Measurements from ENCODE around the gene PITRM1.

- TF ChIP-seq POLR2A (IDR thresholded peaks at IDR 0.05): no peak
- no peak for TF ChIP-seq CTCF (IDR thresholded peaks at IDR 0.05)
- no peak for TF ChIP-seq POLR2AphosphoS5 (IDR thresholded peaks at IDR 0.05)
- TF ChIP-seq EP300 (IDR thresholded peaks at IDR 0.05): no peak
These were observed 78.6 kb downstream of the PITRM1 start for GRCh38 chr10:3093996-3094395.

Data from gastroesophageal sphincter (tissue), 3 donors.